Epidermal melanocyte (primary cell): ENCODE results near the gene POLDIP2.
A peak's percentile ranks its signal among the peaks of the same experiment; 100 is the strongest.

ENCODE experiments used
- DNase-seq: peaks from one replicate; pipeline ENCODE4 v3.0.0; 2011; ENCODE audit warnings: low spot score; ENCODE audit not compliant: insufficient read length

Gene POLDIP2

DNA sequence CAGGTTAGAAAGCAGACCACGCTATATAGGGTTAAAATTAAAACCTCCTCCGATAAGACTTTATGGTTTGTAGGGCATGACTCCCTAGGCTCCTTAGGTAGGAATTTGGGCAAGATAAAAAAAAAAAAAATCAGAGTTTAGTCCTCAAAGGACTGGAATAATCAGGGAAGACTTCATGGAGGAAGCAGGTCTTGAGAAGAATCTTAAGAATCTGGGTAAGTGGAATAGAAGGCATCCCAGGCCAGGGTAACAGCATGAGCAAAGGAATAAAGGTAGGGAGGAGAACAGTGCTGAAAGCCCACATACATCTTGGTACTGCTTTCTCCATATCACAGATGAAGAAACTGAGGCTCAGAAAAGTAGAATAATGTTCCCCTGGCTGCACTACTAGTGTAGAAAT is 33.2 kb upstream of the POLDIP2 start:
- DNase-seq: no peak

DNA sequence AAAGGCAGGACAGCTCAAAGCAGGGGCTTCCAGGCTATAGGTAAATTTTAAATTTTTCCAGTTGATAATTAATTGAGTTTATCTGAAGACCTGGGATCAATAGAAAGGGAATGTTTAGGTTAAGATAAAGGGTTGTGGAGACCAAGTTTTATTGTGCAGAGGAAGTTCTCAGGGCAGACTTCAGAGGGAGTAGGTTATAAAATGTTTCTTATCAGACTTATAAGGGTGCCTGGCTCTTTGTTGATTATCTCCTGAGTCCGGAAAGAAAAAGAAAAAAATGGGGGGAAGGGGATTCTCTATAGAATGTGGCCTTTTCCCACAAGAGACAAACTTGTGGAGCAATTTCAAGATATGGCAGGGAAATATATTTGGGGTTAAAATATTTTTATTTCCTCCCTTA is 32.8 kb upstream of the POLDIP2 start:
- DNase-seq: no peak

DNA sequence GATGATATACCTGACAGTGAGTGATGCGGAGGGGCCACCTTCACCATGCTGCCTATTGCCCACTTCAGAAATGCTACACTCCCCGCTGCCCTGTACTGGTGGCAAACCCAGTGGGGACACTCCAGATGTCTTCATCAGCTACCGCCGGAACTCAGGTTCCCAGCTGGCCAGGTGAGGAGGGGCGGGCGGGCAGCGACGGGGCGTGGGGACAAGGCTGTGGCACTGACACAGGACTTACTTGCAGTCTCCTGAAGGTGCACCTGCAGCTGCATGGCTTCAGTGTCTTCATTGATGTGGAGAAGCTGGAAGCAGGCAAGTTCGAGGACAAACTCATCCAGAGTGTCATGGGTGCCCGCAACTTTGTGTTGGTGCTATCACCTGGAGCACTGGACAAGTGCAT is 30.8 kb upstream of the POLDIP2 start:
- no peak for DNase-seq

DNA sequence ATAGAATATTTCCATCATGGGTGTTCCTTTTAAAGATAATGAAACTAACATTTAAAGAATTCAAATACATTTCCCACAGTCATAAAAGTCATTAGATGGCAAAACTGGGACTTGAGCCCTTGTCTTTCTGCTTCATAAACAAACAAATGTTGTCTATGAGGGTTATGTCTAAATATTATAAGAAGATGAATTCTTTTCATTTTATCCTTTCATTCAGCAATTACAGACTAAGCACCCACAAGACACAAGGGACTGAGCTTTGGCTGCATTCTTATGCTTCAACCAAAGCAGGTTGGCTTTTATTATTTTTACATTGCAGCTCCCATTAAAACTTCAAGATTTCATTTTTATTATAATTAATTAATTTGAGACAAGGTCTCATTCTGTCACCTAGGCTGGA is 29.1 kb upstream of the POLDIP2 start:
- DNase-seq: no peak

DNA sequence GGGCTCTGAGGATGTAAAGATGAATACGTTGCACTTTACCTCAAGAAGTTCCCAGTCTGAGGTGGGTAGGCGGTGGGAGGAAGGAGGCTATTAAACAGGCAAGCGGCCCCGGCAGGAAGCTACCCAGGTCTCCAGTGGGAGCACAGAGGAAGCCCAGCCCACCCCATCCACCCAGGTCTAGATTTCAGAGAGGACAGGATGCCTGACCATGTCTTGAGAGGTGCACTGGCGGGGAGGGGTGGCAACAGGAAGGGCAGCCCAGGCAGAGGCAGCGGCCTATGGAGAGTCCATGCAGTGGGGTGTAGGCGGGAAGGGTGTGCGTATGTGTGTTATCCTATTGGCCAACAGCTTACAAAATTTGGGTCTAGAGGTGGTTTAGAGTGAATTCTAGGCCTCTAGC is 28.1 kb upstream of the POLDIP2 start:
- no peak for DNase-seq

DNA sequence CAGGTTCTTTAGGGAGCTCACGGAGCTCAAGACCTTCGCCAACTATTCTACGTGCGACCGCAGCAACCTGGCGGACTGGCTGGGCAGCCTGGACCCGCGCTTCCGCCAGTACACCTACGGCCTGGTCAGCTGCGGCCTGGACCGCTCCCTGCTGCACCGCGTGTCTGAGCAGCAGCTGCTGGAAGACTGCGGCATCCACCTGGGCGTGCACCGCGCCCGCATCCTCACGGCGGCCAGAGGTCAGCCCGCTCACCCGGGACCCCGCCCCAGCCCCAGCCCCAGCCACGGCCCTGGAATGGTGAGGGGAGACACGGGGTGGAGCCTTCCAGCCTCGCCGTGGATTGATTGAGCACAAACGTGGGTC is 27.7 kb upstream of the POLDIP2 start:
- DNase-seq: no peak

DNA sequence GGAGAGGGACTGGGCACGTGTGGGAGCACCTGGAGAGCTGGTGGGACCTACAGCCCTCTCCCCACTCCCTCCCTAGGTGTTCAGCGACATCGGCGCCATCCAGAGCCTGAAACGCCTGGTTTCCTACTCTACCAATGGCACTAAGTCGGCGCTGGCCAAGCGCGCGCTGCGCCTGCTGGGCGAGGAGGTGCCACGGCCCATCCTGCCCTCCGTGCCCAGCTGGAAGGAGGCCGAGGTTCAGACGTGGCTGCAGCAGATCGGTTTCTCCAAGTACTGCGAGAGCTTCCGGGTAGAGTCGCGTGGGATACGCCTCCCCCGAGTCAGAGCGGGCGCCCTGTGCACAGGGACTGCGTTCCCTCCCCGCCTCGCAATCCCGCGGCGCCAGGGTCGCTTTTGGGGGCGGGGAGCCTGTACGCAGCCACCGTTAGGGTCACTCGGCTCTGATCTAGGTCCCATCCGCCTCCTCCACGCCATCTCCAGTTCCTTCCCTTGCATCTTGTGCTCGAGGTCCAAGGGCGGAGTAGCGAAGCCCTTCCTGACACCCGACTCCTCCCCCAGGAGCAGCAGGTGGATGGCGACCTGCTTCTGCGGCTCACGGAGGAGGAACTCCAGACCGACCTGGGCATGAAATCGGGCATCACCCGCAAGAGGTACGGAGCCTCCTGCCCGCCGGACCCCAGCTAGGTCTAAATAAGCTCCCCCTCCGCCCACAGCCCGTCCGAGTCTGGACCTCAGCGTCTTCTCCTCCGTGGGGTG is 27.1 kb upstream of the POLDIP2 start:
- DNase-seq: no peak

DNA sequence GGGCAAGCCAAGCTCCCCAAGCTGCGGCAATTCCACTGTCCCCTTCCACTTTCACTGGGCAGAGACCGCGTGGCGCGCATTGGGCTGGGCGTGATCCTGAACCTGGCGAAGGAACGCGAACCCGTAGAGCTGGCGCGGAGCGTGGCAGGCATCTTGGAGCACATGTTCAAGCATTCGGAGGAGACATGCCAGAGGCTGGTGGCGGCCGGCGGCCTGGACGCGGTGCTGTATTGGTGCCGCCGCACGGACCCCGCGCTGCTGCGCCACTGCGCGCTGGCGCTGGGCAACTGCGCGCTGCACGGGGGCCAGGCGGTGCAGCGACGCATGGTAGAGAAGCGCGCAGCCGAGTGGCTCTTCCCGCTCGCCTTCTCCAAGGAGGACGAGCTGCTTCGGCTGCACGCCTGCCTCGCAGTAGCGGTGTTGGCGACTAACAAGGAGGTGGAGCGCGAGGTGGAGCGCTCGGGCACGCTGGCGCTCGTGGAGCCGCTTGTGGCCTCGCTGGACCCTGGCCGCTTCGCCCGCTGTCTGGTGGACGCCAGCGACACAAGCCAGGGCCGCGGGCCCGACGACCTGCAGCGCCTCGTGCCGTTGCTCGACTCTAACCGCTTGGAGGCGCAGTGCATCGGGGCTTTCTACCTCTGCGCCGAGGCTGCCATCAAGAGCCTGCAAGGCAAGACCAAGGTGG is 24.0 kb upstream of the POLDIP2 start:
- DNase-seq: no peak

DNA sequence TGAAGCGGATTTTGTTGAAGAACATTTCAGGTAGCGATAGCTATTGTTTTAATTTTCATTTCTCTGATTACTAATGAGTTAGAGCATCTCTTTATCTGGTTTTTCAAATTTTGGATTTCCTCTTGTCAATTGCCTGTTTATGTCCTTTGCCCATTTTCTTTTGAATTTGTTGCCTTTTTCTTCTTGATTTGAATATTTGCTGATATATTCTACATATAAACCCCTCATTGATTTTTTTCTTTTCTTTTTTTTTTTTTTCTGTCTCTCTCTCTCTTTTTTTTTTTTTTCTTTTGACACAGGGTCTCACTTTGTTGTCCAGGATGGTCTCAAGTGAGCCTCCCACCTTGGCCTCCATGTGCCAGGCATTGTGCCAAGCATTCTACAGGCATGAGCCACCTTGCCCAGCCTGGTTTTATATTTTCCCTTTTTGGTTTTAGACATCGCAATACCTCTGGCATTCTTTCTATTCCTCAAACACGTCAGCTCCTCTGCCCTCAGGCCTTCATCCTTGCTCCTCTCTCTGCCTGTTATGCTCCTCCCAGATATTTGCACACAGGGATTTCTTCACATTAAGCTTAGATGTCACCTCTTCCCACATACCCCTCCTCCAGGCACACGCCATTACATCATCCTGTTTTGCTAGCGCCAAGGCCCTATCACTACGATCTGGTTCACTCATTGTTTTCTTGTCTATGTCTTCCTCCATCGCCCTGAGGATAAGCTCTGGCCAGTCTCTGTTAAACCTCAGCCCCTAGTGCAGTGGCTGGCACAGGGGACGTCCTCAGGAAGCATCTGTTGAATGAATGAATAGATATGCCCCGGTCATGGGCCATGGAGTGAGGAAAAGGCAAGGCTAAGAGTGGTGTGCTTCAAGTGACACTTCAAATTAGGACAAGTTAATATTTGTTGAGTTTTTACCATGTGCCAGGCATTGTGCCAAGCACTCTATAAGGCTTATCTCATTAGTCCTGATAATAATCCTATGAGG is 22.8 kb upstream of the POLDIP2 start:
- DNase-seq: no peak

DNA sequence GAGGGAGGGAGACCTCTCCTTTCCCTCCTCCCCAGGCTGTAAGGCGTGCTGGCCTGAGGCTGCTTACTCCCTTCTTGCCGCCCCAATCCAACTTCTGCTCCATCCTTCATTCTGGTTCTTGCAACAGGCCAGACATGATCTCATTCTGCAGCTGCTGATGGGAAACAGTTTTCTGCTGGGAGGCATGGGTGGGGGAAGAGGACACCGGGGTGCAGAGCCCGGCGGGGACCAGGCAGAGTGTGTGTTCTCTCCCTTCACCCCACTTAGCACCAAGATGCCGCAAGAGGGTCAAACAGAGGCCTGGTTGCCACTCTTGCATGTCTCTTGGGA is 15.6 kb upstream of the POLDIP2 start:
- DNase-seq: no peak

DNA sequence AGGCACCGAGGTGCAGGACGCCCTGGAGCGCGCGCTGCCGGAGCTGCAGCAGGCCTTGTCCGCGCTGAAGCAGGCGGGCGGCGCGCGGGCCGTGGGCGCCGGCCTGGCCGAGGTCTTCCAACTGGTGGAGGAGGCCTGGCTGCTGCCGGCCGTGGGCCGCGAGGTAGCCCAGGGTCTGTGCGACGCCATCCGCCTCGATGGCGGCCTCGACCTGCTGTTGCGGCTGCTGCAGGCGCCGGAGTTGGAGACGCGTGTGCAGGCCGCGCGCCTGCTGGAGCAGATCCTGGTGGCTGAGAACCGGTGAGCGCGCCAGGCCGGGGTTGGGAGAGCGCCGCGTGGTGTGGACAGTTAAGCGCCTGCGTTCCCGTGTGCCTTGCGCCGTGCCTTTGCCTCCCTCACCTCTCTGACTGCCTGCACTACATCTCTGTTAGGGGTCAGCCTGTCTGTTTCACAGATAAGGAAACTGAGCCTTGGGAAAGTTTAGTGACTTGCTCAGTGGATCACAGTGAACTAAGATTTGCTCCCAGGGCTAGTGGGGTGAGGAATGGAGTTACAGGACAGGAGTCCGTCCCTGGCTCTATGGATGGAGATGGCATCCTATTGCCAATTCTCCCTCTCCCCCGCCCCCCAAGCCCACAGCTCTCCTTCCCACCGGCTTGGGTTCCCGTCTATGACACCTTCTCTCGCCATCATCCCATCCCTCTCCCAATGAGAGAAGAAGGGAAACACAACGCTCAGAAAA is 15.0 kb upstream of the POLDIP2 start:
- no peak for DNase-seq

DNA sequence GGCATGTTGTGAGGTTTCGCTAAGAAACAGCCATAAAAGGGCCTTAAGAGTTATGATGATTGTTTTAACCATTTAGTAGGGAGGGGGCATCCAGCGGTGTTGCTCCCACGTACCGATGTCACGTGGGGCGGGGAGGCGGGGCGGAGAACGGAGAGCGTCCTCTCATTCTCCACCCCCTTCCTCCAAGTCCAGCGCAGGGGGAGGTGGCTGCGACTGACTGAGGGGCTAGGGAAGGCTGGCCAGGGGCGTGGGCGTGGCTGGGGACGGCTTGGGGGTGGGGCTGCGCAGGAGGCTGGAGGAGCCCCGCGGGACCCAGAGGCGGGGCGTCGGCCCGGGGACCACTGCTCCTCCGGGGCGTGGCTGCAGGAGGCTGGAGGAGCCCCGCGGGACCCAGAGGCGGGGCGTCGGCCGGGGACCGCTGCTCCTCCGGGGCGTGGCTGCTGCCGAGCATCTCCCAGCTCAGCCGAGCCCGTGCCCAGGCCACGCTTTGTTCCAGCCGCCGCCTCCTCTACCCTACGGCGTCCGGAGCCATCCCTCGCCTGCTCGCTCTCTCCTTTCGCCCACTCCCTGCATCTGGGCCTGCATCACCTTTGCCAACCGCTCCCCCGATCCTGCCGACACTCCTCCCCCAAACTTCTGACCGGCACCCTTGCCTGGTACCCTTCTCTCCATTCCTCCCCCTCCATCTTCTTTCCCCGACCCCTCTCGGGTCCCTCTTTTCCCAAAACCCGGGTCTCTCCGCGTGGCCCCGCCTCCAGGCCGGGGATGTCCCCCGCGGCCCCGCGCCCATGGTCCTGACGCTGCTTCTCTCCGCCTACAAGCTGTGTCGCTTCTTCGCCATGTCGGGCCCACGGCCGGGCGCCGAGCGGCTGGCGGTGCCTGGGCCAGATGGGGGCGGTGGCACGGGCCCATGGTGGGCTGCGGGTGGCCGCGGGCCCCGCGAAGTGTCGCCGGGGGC is 14.2 kb upstream of the POLDIP2 start, which contains the start of gene SARM1:
SARM1 (plus strand) TSS at position 450 of the 958 bp plus-strand sequence; CDS start at position 789, 339 bp downstream.
- peak; percentile 94 for DNase-seq

DNA sequence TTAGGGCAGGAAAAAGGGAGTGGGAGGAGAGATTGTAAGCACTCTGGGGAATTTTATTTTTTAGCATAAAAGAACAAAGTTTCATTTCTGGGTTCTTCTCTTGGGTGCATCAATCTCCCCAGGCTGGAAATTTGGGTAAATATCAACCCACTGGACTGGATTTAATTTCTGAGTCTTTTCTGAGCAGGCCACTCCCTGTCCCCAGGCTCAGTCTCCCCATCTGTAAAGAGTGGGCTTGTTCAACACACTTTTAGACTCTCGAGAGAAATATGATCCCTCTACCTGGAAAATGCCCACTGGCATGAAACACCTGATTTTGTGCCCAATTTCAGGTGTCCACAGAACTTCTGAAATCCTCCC is 13.4 kb upstream of the POLDIP2 start:
- no peak for DNase-seq

DNA sequence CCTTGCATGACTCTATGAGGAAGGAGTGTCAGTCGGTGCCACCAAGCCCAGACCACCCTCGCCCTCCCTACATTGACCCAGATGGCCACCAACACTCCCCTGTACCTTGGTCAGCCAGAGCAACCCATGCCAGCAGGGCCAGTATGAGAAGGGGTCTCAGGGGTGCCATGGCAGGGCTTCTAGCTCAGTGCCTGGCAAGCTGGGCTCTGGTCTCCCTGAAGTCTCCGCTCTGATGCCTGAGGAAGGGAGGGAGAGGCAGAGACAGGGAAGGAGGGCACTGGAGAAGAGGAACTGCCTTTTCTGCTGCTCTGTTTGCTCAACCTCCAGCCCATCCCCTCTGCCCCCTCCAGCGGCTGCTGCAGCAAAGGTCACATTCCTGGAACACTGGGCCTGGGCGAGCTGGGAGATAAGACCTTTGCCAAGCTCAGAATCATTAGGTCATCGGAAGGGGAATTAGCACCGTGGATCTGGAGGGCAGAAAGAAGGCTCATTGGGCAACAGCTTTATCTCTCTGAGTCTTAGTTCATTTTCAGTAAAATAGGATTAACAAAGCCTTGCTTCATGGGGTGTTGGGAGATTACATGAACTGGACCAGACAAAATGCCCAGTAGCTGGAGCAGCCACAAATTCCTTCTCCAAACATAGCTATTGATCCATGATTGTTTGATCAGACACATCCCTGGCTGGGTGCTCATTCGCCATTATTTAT is 12.9 kb upstream of the POLDIP2 start, which contains the start of gene VTN:
VTN (minus strand) TSS at position 273 of the 709 bp plus-strand sequence; CDS start at position 169, 104 bp downstream.
- DNase-seq: no peak

DNA sequence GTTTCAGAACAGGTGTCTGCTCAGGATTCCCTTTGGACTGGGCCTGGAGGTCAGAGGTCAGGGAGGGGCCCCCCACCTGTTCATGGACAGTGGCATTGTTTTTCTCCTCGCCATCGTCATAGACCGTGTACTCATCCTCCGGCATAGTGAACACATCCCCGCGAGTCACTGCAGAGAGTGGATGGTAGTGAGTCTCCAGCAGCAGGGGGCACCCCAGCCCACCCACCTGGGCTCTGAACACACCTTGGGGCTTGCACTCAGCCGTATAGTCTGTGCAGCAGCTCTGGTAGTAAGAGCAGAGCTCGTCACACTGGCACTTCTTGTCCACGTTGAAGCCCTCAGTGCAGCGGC is 12.3 kb upstream of the POLDIP2 start:
- no peak for DNase-seq

DNA sequence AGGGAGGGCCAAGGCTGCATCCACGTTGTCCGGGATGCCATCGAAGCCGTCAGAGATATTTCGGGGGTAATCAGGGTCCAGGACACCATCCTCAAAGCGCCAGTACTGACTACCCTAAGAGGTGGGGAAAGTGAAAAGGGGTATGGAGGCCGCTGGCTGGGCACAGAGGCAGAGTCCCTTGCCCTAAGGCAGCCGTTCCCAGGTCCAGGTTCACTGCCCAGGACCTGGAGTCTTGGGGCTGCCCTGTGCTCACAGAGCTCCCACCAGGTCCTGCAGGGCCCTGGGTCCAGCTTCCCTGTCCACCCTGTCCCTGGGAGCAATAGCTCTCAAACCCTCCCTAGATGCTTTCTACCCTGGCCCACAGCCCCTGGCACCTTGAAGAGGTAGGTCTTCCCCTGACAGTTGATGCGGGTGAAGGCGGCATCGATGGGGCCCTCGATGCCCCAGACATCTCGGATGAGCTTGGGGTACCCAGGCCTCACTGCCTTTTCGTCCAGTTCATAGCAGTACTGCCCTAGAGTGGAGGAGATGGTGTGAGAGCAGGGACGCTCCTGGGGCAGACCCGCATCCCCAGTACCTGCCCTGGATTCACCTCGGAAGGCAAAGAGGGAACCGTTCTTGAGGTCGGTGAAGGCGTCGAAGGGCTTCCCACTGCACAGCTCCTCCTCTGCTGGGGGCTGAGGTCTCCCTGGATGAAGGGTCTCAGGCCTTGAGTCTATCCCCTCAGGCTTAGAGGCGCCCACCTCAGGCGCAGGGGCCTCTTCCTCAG is 11.8 kb upstream of the POLDIP2 start:
- no peak for DNase-seq

DNA sequence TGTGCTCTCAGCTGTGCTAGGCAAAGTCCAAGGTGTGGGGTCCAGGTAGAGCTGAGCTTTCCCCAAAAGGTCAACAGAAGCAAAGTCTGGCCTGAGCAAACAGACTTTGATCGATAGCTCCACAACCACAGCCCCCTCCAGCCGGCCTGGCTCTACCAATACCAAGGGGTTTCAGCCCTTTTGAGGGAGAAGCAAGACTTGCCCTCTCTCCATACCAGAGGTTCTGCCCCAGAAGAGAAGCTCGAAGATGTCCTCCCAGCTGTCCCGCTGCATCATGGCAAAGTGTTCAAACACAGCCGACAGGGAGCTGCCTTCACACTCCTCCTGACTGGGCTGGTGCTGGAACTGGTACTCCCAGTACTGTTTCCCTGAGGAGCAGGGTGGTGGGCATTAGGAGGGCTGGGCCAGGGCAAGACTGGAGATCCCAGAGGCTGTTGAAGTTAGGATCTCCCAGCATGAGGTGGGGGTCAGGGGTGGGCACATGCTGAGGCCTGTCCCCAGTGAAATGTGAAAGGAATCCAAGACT is 11.0 kb upstream of the POLDIP2 start:
- no peak for DNase-seq

DNA sequence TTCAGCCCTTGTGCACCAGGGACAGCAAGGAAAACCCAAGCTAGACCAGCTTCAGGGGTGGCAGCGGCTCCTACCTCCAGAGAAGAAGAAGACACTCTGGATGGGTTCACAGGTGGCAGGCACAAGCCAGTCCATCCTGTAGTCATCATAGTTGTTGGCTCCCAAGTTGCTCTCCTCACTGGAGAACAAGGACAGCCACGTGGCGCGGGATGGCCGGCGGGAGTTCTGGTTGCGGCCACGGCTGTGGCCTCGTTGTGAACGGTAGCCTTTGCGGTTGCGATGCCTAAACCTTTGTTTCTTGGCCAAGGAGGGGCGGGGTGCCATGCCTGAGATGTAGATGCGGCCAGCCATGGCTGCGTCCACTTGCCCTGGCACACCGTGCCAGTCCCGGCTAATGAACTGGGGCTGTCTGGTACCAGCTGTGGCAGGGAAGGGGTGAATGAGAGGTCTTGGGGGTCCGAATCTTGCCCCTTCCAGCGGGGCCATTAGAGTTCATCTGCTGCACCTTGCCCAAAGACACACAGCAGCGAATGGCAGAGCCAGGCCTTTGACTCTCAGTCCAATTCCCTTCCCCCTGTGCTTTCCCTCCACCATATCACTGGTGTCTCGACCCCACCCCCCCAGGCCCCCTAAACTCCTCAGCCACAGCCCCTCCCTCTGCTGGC is 10.4 kb upstream of the POLDIP2 start:
- no peak for DNase-seq
